Hematopoietic multipotent progenitor cell treated with erythropoietin and hydrocortisone succinate and interleukin-3 and kit ligand, for 17 days (in vitro differentiated cells): Measurements from ENCODE around the gene AKAP12.

Experiments
- DNase-seq: peaks from one replicate; pipeline ENCODE4 v3.0.0-alpha.2; 2015; ENCODE audit warnings: low spot score

Gene AKAP12

DNA sequence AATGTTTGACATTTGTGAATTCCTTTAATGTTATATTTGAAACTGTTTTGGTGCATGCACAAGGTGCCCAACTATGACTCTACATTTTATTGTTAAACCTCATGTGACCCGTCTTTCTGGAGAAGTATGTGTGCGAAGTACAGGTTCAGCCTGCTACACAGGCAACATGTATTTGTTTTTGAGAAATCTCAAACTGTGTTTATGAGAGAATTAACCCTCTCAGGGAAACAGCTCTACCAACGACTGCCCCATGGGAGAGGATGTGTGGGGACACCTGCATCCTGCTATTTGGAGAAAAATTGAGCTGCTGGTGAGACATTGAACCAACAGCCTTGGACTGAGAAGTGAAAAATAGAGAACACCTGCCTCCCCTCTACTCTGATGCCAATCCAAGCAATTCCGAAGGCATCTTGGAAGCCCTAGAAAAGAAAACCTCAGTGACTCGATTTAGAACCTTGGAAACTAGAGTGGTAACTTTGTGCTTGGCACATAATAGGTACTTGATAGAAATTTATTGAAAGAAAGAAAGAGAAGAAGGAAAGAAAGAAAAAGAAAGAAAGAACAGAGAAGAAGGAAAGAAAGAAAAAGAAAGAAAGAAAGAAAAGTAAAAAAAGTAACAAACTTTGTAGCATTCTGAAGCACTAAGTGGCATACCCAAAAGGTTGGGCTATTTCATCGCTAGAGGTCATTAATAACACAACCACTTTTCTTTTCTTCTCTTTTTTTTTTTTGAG lies 2.9 kb upstream of the AKAP12 start:
- no peak for DNase-seq

DNA sequence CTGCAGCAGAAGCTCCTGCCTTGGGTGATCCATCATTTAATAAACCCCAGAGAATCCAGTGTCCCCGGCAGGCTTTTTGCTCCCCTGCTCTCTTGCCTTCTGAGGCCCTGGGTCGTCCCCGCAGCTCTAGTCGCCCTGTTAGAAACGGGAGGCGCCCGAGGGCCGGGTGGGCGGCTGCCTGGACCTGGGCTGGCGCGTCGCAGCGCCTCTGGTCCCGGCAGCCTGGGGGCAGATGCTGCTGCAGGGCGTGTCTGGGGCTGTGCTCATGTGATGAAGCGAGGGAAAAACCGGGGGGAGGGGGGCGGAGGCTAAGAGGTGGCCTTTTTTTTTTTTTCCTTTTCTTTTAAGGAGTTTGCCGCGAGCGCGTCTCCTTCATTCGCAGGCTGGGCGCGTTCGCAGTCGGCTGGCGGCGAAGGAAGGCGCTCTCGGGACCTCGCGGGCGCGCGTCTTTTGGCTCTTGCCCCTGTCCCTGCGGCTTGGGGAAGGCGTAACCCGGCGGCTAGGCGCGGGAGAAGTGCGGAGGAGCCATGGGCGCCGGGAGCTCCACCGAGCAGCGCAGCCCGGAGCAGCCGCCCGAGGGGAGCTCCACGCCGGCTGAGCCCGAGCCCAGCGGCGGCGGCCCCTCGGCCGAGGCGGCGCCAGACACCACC lies 394 bp downstream of the AKAP12 start:
- DNase-seq = no peak

DNA sequence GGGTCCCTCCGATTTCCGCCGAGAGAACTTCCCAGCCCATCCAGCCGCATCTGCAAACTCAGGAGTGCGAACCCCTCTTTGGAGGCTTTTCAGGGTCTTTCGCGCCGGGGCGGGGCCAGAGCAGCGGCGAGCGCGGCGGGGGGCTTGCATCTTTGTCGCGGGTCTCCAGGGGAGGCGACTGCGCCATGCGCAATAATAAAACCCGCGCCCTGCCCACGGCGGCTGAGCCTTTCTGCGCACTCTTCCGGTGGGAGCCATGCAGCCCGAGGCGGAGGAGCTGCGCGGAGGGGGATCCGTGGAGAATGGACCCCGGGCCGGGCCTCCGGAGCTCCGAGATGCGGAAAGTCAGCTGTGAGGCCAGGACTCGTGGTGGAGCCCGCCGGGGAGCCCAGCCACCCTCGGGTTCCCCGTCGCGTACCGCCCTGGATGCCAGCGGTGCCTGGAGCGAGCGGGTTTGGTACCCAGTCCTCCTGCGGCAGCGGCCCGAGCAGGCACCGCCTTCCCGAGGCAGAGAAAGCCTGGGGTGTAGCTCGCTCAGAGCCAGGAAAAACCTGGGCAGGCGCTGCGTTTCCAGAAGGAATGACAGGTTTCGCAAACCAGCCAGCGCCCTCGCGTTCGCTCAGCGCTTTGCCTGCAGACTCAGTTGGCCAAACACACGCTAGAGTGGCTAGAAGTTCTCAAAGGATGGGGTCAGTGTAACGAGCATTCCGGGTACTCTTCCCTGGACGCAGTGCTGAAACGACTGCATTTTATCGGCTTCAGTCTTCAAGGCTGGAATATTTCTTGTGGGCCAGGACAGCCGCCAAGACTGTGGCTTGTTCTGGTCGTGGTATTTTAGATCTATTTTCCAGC lies 1.2 kb downstream of the AKAP12 start:
- no peak for DNase-seq

GRCh38 chr6:151241853-151242252 lies 2.1 kb downstream of the AKAP12 start:
- no peak for DNase-seq

GRCh38 chr6:151242420-151242861 lies 2.7 kb downstream of the AKAP12 start:
- DNase-seq = no peak

GRCh38 chr6:151243481-151243880 lies 3.7 kb downstream of the AKAP12 start:
- DNase-seq = no peak

GRCh38 chr6:151247490-151247889 lies 7.7 kb downstream of the AKAP12 start:
- no peak for DNase-seq

GRCh38 chr6:151248295-151248694 lies 8.5 kb downstream of the AKAP12 start:
- no peak for DNase-seq

GRCh38 chr6:151252634-151253033 lies 12.9 kb downstream of the AKAP12 start:
- DNase-seq = no peak

GRCh38 chr6:151254451-151255081 lies 14.8 kb downstream of the AKAP12 start:
- DNase-seq = no peak

GRCh38 chr6:151255811-151256210 lies 16.0 kb downstream of the AKAP12 start:
- DNase-seq = no peak

GRCh38 chr6:151257985-151258445 lies 18.2 kb downstream of the AKAP12 start:
- DNase-seq = no peak

GRCh38 chr6:151260205-151260604 lies 20.4 kb downstream of the AKAP12 start:
- no peak for DNase-seq

- no peak for DNase-seq
Measured at GRCh38 chr6:151263035-151263434, 23.3 kb downstream of the AKAP12 start.

- no peak for DNase-seq
Measured at GRCh38 chr6:151263967-151264366, 24.2 kb downstream of the AKAP12 start.

GRCh38 chr6:151265282-151265681 lies 25.5 kb downstream of the AKAP12 start:
- DNase-seq = no peak

DNA sequence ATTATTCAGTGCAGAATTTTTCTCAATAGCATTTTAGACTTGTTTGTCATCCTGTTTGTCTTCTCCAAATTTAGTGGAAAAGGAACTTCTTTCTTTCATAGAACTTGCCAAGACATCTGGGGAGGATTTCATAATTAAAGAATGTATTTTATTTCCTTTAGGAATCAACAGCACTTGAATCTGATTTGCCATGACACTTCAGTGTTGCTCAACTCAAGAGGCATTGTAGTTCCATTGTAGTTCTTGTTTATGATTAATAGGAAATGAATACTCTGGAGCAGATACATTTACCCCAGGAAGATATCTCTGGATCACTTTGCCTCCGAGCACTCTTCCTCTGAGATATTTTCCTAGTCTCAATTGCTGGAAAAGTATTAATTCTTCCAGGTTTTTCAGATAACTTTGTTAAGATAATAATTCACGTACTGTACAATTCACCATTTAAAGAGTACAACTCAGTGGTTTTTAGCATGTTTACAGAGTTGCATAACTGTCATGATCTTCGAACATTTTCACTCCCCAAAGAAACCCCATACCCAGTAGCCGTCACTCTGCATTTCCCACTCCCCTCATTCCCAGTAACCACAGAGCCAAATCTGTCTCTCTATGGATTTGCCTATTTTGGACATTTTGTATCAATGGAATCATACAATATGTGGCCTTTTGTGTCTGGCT lies 29.7 kb downstream of the AKAP12 start:
- no peak for DNase-seq

DNA sequence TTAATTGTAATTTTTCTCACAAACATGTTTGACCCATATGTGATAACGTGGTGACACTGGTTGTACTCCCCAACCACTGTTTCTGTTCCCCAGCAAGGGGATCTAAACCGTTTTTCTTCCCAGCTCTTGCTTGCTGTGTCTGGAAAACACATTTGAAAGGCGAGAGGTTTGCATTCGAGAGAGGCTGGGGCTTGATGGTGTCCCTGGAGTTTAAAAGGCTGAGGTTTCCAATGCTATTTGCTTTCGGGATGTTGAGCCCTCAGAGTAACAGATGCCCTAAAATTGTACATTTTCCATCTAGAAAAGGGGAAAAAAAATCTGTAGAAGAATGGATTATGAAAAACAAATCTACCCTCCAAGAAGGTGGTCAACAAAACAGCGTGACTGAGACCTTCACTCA lies 35.4 kb downstream of the AKAP12 start:
- DNase-seq = no peak

GRCh38 chr6:151275566-151275965 lies 35.8 kb downstream of the AKAP12 start:
- DNase-seq = no peak

- DNase-seq = no peak
Measured at GRCh38 chr6:151276112-151276740, 36.5 kb downstream of the AKAP12 start.

GRCh38 chr6:151279891-151280290 lies 40.1 kb downstream of the AKAP12 start:
- DNase-seq = no peak
